Posterior vena cava (tissue), 2 donors: Measurements from ENCODE around the gene RAN. TPM values are rescaled to one million over a fixed set of nuclear protein-coding genes. Genes with fewer than 3 reads are reported as not detected.
"Not testable (repeated sequence)": the region's sequence is repeated elsewhere in the genome, so short reads cannot be mapped to it uniquely, and the experiment has no call there.

ENCODE experiments used
- DNase-seq: peaks from one replicate; pipeline ENCODE4 v3.0.0-alpha.2; 2020; ENCODE audit warnings: low spot score
- intact Hi-C, 2 donors: fragments of 100-400 bp; cut with DNase I; formaldehyde crosslinking; loops; one replicate each; pipeline versions ENCODE4 v1.14.1 to v1.14.2; 2022 to 2023
- total RNA-seq, 2 donors: library from RNA; stranded (reverse); fragmentation: NEBNext Ultra II Directional; extraction: Animal tissue kit (Norgen Biotek cat#: 25700); gene quantifications; one replicate each; pipeline ENCODE4 v1.2.1, GENCODE V29; 2021
- donor health status: DM: yes; HTN: yes; CAD: no.
- donor health status: DM: yes; HTN: yes; CAD: no.

The RAN gene
- total RNA-seq, 2 donors from 2014 or later = 288 to 326 TPM

DNA sequence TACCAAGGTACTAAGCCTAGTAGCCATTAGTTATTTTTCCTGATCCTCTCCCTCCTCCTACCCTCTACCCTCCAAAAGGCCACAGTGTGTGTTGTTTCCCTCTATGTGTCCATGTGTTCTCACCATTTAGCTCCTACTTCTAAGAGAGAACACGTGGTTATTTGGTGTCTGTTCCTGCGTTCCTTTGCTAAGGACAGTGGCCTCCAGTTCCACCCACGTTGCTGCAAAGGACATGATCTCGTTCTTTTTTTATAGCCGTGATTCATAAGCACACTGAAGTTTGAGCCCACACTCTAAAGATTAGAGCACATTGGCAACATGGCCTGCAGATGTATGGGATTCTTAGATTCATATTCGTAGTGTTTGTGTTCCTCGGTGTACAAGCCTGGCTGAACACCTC lies 24.8 kb upstream of the RAN start:
- peak; percentile 16 for DNase-seq
- intact Hi-C loops = no loop called here

DNA sequence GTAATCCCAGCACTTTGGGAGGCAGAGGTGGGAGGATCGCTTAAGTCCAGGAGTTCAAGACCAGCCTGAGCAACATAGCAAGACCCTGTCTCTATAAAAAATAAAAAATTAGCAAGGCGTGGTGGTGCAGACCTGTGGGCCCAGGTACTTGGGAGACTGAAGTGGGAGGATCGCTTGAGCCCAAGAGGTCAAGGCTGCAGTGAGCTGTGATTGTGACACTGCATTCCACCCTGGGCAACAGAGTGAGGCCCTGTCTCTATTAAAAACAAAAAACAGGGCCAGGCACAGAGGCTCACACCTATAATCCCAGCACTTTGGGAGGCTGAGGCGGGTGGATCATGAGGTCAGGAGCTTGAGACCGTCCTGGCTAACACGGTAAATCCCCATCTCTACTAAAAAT lies 23.8 kb upstream of the RAN start:
- DNase-seq = peak; percentile 6
- intact Hi-C loops = not testable (repeated sequence)

DNA sequence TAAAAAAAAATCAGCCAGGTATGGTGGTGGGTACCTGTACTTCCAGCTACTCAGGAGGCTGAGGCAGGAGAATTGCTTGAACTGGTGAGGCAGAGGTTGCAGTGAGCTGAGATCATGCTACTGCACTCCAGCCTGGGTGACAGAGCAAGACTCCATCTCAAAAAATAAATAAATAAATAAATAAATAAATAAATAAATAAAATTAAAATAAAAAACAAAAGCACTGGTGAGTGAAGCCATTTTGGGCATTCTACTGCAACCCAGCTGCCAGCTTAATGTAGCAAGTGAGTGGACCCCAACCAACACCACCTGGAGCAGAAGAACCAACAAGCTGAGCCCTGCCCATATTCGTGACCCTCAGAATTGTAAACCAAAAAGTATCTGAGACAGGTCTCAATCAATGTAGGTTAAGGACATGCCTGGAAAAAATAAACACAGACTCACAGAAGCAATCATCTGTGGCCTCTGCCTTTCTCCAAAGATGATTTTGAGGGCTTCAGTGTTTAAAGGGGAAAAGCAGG lies 23.0 kb upstream of the RAN start:
- intact Hi-C loops = not testable (repeated sequence)
- peak; percentile 9 for DNase-seq

DNA sequence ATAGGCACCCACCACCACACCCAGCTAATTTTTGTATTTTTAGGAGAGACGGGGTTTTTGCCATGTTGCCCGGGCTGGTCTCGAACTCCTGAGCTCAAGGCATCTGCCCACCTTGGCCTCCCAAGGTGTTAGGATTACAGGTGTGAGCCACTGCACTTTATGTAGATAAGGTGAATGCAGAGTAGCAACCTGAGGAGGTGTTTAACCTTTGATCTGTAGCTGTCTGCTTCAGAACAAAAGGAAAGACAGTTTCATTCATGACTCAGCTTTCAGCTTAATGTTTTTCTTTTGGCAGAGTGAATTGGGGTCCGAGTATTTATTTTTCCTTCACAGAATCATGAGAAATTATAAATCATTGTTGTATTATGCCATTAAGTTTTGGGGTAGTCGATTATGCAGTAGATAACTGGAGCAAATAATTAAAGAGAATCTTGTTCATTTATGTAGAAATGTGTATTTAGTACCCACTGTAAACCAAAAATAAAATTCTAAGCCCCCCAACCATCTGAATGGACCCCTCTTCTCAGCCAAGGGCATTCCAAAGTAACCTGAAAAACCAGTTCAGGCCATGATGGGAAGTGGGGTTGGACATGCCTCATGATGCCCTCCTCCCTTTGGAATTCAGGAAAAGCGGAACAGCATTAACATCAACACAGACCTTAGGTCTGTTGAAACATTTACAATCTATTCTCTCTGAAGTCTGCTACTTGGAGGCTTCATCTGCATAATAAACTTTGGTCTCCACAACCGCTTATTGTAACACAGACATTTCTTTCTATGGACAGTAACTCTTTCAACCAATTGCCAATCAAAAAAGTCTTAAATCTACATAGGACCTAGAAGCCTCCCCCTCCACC lies 22.1 kb upstream of the RAN start:
- peak; percentile 26 for DNase-seq
- intact Hi-C loops = no loop called here

DNA sequence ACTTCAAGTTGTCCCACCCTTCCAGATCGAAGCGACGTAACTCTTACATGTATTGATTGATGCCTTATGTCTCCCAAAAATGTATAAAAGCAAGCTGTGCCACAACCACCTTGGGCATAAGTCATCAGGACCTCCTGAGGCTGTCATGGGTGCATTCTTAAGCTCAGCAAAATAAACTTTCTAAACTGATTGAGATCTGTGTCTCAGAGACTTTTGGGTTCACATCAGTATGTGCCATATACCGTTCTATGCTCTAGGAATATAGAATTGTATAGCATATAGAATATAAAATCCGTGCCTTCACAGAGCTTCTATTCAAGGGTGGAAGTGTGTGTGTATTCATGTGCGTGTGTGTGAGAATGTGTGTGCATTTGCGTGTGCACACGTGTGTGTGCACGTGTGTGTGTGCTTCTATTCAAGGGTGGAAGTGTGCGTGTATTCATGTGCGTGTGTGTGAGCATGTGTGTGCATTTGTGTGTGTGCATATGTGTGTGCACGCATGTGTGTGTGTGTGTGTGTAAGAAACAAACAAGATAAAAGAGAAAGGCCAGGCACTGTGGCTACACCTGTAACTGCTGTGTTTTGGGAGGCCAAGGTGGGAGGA lies 21.3 kb upstream of the RAN start:
- peak; percentile 11 for DNase-seq
- intact Hi-C loops = no loop called here

DNA sequence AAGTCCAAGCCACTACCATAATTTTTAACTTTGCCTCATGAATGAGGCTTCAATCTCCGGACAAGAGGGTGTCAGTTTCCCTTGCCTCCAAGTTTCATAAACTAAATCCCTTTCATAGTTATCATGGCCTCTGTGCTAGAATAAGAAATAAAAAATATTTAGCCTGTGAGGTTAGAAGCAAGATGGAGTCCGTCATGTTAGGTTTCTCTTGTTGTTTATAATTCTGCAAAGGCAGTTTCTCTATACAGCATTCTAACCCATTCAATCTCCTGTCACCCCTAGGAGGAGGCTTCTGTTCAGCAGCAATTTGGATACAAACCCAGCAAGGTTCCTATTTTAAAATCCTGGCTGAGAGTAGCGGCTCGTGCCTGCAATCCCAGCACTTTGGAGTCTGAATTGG lies 15.8 kb upstream of the RAN start:
- no peak for DNase-seq
- intact Hi-C loops = no loop called here

DNA sequence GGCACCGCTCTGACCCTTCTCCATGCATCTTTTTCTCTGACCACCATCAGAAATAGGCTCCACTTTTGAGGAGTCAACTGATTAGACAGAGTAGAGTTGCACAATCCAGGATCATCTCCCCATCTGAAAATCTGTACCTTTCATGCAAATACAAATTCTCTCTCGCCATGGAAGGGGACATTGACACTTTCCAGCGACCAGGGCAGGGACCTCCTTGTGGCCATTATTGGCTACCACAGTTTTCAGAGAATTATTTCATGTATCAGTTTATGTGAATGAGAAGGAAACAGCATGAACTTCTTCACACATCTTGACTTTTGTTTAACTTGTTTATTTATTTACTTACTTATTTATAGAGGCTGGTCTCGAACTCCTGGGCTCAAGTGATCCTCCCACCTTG lies 13.8 kb upstream of the RAN start:
- DNase-seq = no peak
- intact Hi-C loops = no loop called here

DNA sequence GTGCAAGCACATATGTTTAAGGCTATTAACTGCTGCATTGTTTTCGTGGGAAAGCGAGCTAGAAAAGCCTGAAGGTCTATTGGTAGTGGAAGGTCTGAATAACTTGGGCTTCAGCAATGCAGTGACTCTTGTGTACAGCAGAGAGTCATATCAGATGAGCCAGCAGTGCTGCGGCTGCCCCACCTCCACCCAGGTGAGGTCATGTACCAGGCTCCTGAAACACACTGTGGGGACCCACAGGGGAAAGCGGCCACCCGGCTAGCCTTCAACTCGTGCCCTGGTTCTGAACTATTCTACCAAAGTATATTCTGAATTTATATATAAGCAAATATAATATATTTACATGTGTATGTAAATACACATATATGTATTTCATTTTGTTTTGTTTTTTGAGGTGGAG lies 12.7 kb upstream of the RAN start:
- intact Hi-C loops = no loop called here
- no peak for DNase-seq

DNA sequence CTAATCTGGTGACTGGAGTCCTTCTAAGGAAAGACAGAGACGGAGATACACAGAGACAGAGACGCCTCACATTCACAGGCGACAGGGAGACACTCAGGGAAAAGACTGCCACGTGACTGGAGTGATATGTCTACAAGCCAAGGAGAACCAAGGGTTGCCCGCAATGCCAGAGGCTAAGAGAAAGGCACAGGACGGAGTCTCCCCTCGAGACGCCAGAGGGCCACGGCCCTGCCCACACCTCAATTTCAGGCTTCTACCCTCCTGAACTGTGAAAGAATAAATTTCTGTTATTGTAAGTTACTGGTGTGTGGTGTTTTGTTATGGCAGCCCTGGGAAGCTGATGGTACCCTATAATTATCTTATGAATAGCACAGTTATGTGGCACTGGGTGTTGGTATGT lies 11.6 kb upstream of the RAN start:
- intact Hi-C loops = no loop called here
- DNase-seq = no peak

DNA sequence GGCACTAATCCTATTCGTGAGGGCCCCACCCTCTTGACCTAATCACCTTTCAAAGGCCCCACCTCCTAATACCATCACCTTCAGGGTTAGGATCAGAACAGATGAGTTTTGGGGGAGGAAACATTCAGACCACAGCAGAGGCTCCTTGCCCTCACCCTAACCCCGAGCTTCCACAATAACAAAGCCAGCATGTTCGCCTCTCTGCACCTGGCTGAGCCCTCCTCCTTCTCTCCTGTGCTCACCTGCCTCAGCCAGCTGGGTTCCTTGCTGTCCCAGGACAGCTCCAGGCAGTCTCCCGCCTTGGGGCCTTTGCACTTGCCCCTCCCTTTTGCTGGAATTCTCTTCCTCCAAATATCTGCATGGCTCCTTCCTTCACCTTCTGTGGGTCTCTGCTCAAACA lies 9.7 kb upstream of the RAN start:
- no peak for DNase-seq
- intact Hi-C loops = no loop called here

DNA sequence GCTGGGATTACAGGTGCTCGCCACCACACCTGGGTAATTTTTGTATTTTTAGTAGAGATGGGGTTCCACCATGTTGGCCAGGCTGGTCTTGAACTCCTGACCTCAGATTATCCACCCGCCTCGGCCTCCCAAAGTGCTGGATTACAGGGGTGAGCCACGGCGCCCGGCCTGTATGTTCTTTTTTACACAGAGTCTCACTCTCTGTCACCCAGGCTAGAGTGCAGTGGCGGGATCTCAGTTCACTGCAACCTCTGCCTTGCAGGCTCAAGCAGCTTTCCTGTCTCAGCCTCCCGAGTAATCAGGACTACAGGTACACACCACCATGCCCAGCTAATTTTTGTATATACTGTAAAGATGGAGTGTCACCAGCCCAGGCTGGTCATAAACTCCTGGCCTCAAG lies 9.1 kb upstream of the RAN start:
- DNase-seq, intact Hi-C loops: not testable (repeated sequence)

DNA sequence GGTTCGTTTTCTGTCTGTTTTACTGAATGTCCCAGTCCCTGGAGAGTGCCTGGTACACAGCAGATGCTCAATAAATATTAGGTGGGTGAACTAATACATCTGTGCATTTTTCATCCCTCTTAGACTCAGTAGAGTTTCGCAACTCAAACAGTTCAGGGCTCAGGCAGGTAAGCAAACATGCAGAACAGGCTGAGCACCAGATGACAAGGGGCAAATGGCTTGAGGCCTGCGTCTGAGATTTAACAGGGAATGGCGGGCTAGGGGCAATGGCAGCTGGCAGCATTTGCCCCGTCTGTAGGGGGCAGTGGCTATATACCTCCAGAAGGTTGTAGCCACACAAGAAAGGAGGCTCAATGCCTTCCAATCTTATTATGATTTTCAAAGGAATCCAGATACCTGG lies 8.6 kb upstream of the RAN start:
- intact Hi-C loops = no loop called here
- no peak for DNase-seq

DNA sequence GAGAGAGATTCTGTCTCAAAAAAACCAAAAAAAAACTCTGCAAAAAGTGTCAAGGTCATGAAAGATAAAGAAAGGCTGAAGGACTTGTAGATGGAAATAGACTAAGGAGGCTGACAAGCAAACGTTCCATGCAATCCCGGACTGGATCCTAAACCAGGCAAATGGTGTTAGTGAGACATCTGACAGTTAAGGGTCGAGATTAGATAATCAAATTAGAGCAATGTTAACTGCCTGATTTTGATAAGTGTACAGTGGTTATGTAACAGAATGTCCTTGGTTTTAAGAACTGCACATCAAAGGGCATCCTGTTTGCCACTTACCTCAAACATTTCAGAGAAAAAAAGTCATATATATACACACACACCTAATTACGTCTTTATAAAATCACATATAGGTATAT lies 3.5 kb upstream of the RAN start:
- intact Hi-C loops = no loop called here
- no peak for DNase-seq

DNA sequence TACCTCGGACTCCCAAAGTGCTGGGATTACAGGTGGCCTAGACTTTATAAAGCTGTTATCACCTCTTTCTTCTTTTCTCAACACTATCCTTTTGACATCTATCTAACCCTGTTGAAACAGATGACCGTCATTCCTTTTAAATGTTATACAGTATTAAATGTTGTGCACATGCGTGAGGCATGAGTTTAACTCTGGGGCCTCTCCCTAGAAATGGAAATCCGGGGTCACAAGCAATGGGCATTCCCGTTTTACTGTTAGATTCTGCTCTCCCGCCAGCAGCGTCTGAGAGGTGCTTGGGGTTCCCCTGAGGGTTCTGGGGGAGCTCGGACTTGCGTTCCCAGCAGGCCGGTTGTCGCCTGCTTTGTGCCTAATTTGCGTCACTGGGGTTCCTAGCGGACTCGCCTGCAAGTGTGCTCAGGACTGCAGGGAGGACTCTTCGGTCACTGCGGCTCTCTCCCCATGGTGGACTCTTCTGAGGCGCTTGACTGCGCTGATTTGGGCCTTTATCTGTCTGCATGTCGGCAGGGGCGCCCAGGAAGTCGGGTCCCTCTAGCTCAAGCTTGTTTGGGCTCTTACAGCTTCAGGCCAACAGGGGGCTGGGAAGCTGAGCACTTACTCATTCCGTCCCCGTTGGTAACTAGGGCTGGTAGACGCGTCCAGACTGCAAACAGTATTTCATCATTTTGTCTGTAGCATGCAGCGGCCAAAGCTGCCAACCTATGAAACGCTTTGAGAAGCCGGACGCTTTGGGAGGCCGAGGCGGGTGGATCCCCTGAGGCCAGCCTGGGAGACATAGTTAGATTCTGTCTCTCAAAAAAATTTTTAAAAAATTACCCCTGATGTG lies 1.2 kb upstream of the RAN start:
- DNase-seq = peak; percentile 93
- intact Hi-C loops = no loop called here

DNA sequence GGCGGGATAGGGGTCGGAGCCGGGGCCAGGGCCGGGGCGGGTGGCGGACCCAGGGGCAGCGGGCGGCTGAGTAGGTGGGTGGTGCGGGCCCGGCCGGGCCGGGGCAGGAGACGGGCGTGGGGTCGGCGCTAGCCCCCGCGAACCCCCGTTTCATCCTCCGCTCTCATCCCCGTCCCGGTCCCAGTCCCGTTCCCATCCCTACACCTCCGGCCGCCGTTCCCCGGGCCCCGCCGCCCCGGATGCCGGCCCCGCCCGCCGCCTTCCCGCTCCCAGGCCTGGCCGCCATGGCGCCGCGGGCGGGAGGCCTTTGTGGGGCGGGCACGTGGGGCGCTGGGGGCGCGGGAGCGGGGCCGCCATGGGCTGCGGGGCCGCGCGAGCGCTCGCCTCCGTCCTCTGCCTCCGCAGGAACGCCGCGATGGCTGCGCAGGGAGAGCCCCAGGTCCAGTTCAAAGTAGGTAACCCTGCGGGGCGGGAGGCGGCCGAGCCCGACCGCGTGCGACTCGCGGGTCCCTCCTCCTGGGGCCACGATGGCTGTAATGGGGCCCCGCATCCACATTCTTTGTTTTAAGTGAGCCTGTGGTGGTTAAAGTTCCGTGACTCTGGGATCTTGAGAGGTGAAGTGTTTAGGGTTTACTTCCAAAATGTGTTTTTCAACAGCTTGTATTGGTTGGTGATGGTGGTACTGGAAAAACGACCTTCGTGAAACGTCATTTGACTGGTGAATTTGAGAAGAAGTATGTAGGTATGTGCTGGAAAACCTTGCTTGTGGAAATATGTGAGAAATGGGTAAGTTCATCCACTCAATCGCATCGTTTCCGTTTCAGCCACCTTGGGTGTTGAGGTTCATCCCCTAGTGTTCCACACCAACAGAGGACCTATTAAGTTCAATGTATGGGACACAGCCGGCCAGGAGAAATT lies 572 bp downstream of the RAN start:
- DNase-seq = peak; percentile 85
- intact Hi-C loops = no loop called here

DNA sequence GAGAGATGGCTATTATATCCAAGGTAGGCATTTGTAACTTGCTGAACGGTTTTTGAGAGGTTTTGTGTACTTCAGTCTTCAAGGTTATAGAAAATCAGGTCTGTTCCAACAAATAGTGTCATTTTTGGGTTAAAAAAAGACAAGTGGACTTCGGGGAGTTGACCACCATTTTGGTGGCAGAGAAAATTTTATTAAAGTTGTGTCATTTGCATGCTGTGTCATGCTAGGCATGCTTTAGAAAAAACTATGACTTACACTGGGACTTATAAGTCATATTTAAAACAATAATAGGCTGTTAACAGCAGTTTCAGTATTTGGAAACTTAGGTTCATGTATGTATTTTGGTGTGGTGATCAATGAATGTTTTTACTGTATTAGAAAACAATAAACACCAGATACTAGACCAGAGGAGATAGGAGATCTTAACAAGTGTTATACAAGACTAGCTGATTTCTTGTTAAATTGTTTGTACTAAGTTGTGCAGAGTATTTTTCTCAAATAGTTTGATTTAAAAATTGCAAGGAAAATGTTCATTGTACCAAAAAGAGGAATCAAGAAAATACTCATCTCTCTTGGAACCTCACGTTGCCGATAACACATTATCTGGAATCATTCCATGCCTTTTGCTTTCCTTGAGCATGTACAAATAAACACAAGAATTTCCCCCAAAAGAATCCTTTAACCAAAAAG lies 1.4 kb downstream of the RAN start:
- intact Hi-C loops = no loop called here
- no peak for DNase-seq

DNA sequence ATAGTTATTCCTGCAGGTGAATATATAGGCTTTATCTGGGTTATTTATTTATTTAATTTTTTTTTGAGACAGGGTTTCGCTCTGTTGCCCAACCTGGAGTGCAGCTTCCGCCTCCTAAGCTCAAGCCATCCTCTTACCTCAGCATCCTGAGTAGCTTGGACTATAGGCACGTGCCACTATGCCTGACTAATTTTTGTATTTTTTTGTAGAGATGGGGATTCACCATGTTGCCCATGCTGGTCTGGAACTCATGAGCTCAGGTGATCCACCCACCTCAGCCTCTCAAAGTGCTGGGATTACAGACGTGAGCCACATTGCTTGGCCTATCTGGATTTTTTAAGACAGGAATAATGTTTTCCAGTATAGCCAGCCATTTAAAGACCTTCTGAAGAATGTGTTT lies 2.0 kb downstream of the RAN start:
- intact Hi-C loops = no loop called here
- no peak for DNase-seq

DNA sequence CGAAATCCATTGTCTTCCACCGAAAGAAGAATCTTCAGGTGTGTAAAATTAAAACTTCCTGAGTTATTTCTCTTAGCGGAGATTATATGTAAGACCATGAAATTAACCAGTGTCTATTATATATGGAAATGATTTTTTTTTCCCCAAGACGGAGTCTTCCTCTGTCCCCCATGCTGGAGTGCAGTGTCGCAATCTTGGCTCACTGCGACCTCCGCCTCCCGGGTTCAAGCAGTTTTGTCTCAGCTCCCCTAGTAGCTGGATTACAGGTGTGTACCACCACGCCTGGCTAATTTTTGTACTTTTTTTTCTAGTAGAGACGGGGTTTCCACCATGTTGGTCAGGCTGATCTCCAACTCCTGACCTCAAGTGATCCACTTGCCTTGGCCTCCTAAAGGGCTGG lies 2.8 kb downstream of the RAN start:
- no peak for DNase-seq
- intact Hi-C loops = no loop called here

DNA sequence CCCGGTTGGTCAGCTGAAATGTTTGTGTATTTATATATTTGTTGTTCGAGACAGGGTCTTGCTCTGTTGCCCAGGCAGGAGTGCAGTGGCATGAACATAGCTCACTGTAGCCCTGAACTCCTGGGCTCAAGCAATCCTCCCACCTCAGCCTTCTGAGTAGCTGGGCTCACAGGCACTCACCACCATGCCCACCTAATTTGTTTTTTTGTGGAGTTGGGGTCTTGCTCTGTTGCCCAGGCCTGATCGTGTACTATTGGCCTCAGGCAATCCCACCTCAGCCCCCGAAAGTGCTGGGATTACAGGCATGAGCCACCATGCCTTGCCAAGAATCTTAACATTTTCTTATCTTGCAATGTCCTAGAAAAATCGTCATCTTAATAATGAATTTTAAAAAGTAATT lies 3.3 kb downstream of the RAN start:
- intact Hi-C loops = no loop called here

More for the DNA sequence above, 3.3 kb downstream of the RAN start:
- DNase-seq = no peak
